Inferior parietal cortex (tissue), 1 donor: Measurements from ENCODE around the gene NOTCH2.

Experiments used
- DNase-seq: peaks from one replicate; pipeline ENCODE4 v3.0.0-alpha.2; 2016; ENCODE audit errors: extremely low spot score

Gene NOTCH2

DNA sequence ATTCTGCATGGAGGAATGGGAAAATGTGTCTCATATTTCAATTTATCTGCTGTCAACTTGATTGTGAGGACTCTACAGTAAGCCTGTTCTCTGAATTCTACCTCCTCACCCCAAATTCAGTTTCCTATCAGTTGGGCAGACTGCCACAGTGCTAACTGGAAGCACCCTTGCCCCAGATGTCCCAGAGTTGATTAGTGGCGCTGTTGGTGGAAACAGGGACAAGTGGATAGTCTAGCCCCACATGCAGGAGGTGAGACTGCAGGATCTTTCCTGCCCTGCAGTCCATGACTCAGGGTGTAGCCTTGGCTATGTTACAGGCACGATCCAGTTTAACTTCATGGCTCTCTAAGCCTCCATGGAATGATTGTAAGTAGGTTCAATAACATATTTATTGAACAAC is 195.3 kb downstream of the NOTCH2 start:
- no peak for DNase-seq

DNA sequence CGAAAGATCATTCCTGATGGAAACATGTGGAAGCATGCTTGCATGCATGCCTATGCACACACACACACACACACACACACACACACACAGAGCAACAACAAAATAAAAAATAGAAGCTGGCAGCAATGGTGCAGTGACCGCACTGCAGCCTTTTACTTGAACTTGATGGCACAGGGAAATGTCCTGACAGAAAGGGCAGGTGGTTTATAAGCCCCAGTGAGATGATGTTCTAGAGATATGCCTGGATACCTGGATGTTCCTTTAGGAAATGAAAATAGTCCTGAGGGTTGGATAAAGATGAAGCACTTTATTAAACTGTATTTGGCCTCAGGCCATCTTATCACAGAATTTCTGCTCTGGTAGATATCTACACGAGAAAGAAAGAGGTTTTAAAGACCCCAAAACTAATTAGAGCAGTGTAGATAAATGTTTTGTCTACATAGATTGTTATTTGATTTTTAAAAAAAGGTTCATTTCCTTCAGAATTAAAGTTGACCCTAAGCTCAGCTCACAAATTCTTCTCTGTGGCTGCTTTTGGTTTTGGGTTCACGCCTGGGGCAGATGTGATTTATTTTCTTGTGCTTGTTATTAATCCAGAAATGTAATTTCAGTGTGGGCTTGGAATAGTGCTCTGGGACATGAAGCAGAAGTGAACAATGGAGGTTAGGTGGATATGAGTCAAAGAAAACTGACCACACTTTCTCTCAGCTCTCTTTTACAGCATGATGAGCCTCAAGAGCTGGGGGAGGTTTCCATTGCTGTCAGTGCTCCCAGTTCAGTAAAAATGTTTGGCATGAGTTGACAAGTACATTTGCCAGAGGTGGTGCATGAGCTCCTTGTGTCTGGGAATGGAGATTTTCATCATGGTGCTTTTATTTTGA is 196.1 kb downstream of the NOTCH2 start:
- peak; percentile 31 for DNase-seq

DNA sequence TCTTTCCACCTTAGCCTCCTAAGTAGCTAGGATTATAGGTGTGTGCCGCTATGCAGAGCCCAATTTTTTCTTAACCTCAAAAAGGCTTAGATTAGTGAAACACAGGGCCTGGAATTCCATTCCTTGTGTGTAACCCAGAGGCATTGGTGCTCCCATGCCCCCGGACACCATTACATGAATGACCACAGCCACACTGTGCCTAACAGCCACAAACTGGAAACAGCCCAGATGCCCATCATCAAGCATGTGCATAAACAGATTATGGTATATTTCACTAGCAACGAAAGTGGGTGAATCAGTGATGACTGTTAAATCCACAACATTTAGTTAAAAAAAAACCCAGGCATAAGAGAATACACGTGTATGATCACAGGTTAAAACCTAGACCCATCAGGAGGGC is 197.6 kb downstream of the NOTCH2 start:
- no peak for DNase-seq

DNA sequence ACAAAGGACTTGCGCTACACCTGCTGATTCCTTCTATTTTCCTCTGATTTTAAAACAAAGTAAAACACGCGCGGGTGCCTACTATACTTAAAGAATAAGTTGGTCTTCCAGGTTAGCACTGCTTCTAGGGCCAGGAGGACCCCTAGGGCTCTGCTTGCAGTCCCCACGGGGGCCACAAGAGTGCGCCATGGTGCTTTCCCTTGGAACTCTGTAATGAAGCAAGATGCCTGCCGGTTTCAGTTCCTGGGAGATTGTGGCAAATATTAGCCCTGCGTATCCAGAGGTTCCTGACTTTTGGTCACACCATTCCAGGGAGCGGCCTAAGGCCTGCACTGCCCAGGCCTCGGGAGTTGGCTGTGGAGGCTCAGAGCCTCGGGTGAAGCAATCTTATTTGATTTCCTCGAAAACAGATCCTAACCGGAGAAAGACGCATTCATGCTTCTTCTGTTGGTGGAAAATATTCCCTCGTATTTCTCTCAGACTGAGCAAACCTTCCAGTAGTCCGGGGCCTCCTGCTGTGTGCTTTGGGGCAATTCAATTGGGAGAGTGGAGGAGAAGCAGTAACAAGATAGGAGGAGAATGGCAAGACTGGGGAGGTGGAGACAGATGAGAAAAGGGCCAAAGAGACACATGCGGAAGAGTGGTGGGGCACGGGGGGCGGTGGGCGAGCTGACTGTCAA is 198.4 kb downstream of the NOTCH2 start:
- peak; percentile 90 for DNase-seq

DNA sequence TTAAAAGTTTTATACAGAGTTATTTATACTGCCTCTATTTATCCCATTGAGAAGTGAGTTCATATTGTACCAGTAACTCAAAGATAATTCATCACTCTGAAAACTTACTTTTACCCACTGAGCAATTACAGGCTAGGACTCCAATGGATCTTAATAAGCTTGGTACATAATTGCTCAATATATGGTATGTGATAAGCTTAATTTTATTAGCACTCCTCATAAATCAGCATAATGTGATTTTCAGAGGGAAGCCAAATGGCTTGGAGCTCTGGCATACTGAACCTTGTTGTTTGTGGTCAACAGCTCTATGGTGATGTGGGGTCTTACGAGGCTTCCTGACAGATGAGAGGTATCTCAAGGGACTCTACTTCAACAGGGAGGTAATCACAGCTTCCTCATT is 199.5 kb downstream of the NOTCH2 start:
- DNase-seq = no peak

DNA sequence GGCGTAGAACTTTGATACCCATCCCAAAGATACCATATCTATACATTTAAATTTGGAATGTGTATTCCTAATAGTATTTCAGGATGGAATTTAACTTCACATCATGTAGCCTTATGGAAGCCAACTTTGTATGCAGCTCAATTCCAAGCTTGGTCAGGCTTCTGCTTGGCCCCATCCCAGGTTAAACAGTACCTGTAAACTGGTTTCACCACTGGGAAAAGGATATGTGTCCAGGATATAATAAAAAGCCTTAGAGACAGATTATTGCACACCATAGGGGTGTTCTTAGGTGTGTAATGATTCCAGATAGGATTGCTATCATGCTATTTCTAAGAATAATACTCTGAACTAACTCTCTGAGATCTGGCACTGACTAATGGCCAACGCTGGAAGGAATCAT is 201.3 kb downstream of the NOTCH2 start:
- no peak for DNase-seq

DNA sequence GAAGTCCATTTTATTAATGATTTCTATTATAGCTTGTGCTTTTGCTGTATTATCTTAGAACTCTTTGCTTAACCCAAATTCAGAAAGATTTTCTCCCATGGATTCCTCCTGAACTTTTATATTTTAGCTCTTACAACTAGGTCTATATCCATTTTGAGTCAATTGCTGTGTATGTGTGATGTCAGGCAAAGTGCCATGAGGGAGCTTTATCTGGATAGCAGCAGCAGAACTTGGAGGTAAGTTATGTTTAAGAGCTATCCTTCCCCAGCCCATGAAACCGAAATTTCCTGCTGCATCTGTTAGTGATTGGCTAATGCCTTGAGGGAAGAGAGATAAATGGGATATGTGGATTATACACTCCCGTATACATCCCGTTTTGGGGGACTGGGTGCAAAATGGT is 203.0 kb downstream of the NOTCH2 start:
- DNase-seq = no peak

DNA sequence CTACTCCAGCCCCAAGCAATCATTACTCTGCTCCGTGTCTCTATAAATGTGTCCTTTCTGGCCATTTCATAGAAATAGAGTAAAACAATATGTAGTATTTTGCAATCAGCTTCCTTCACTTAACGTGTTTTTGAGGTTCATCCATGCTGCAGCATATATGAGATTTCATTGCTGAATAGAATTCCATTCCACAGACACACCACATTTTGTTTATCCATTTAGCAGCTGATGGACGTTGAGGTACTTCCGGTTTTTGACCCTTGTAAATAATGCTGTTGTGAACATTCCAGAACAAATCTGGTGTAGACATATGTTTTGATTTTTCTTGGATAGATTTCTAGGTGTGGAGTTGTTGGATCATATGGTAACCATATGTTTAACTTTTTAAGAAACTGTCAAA is 203.8 kb downstream of the NOTCH2 start:
- no peak for DNase-seq

DNA sequence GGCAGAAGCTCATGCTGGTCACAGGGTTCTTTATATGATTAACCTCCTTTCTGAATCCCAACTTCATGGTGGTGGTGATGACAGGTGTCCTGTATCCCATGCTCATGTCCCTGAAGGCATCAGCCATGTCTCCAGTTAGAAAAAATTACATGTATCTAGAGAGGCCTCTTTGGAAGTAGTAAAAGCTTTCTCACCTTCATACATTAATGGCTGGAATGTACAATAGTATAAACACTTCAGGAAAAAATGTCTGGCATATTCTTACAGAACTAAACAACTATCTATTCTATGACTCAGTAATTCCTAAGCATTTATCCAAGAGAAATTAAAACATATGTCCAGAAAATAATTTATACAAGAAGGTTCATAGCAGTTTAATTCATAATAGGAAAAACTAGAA is 207.2 kb downstream of the NOTCH2 start:
- DNase-seq = no peak
